K562 (cell line): ENCODE measurements around the gene SERPIND1. TPM values are rescaled to one million over a fixed set of nuclear protein-coding genes. Genes with fewer than 3 reads are reported as not detected.

ENCODE experiments used
- ATAC-seq: fragments of 200-7000 bp; cut with Tn5 transposase; 3 replicates; pipeline ENCODE4 v1.9.1; 2020; ENCODE audit warnings: moderate library complexity
- BruUV-seq: library from RNA; stranded (reverse); fragments of 400-500 nt; replicated peaks from 2 replicates; lab custom pipeline; 2021; lab: Mats Ljungman, UMichigan
- CTCF ChIA-PET: fragments of 300-600 bp; formaldehyde crosslinking; extraction: SDS; loops from one replicate; lab custom pipeline; 2021; ENCODE audit warnings: low intra/inter-chr PET ratio; lab: Yijun Ruan, JAX
- POLR2A ChIA-PET: fragments of 300-600, 350-650 bp; sonication (Branson Sonifier 250); formaldehyde crosslinking; extraction: SDS; loops from one replicate; lab custom pipeline; 2021; ENCODE audit warnings: antibody characterized with exemption, inconsistent platforms; lab: Yijun Ruan, JAX
- DNase-seq, 4 experiments: peaks; one replicate each; pipeline versions ENCODE4 v3.0.0 to v3.0.0-alpha.2; 2011 to 2018; ENCODE audit warnings: low spot score in 3 of 4, mixed read lengths in 3 of 4; ENCODE audit errors: extremely low read depth in 1 of 4
- FAIRE-seq: peaks from 2 replicates; lab custom pipeline; 2011; peaks lifted over from hg19 to GRCh38; lab: Jason Lieb, UNC
- H2AFZ ChIP-seq: 2 replicates; pipeline ENCODE4 v1.6.0; 2011; ENCODE audit warnings: low read depth, low read length, control low read depth, inconsistent platforms
- H3K27ac ChIP-seq: fragments of 200-600 bp; 3 replicates; pipeline ENCODE4 v1.8.0; 2011; ENCODE audit warnings: low read depth, mild to moderate bottlenecking, control low read depth, inconsistent platforms, low read length, moderate library complexity, mixed read lengths; ENCODE audit errors: extremely low read depth
- H3K27me3 ChIP-seq, 2 experiments: fragments of 300-600 bp in 1 of 2; 2 replicates in 1 of 2; 3 replicates in 1 of 2; pipeline versions ENCODE4 v1.6.0 to v1.8.0; 2011; ENCODE audit warnings: inconsistent platforms in 2 of 2, low read length in 2 of 2, mild to moderate bottlenecking in 1 of 2, mixed read lengths in 1 of 2, moderate library complexity in 1 of 2; ENCODE audit not compliant: control insufficient read depth in 2 of 2, insufficient read depth in 2 of 2
- H3K36me3 ChIP-seq: fragments of 300-600 bp; 3 replicates; pipeline ENCODE4 v1.8.0; 2011; ENCODE audit warnings: mild to moderate bottlenecking, low read length, inconsistent platforms; ENCODE audit not compliant: control insufficient read depth, insufficient read depth
- H3K4me1 ChIP-seq, 2 experiments: fragments of 200-600 bp in 1 of 2; replicated peaks in 1 of 2; 2 replicates in 1 of 2; 3 replicates in 1 of 2; pipeline versions ENCODE4 v1.5.1 to v1.8.0; 2011; ENCODE audit warnings: inconsistent platforms in 2 of 2, low read length in 2 of 2, mild to moderate bottlenecking in 1 of 2, mixed read lengths in 1 of 2, moderate library complexity in 1 of 2; ENCODE audit not compliant: control insufficient read depth in 2 of 2, insufficient read depth in 2 of 2
- H3K4me2 ChIP-seq: 2 replicates; pipeline ENCODE4 v1.6.1; 2011; ENCODE audit warnings: low read length, control low read depth, inconsistent platforms, mixed read lengths; ENCODE audit not compliant: insufficient read depth
- H3K4me3 ChIP-seq: fragments of 200-600 bp; sonication (generic), shearing (Covaris generic); 2 replicates; pipeline ENCODE4 v1.5.1; 2016; ENCODE audit warnings: control low read depth, inconsistent platforms
- H3K79me2 ChIP-seq: fragments of 200-600 bp; 3 replicates; pipeline ENCODE4 v1.8.0; 2011; ENCODE audit warnings: low read length, inconsistent platforms; ENCODE audit not compliant: control insufficient read depth, insufficient read depth
- H3K9ac ChIP-seq, 2 experiments: 2 replicates each; pipeline versions ENCODE4 v1.6.0 to v1.6.1; 2011; ENCODE audit warnings: low read depth in 2 of 2, low read length in 2 of 2, control low read depth in 1 of 2, inconsistent platforms in 1 of 2, mild to moderate bottlenecking in 1 of 2, mixed read lengths in 1 of 2; ENCODE audit not compliant: insufficient read depth in 1 of 2
- H3K9me1 ChIP-seq: one replicate; pipeline ENCODE4 v1.6.0; 2011; ENCODE audit warnings: inconsistent platforms, mild to moderate bottlenecking, low read length, moderate library complexity; ENCODE audit not compliant: control insufficient read depth, insufficient read depth
- H3K9me3 ChIP-seq: replicated peaks from 2 replicates; pipeline ENCODE4 v1.5.1; 2011; ENCODE audit warnings: low read depth, low read length, inconsistent platforms; ENCODE audit not compliant: control insufficient read depth, insufficient read depth
- H4K20me1 ChIP-seq: replicated peaks from 2 replicates; pipeline ENCODE4 v1.6.1; 2011; ENCODE audit warnings: low read length, inconsistent platforms, mixed read lengths; ENCODE audit not compliant: control insufficient read depth, insufficient read depth
- BACH1 ChIP-seq: fragments of 200-800 bp; sonication (Bioruptor generic); IDR thresholded peaks from 2 replicates; pipeline ENCODE4 v1.6.1; 2016; ENCODE audit warnings: missing genetic modification characterization, missing compliant biosample characterization
- BRCA1 ChIP-seq, 2 experiments: fragments of 450-650 bp in 1 of 2; sonication (generic) in 1 of 2; formaldehyde crosslinking in 1 of 2; IDR thresholded peaks; 2 replicates each; pipeline versions ENCODE4 v1.5.0 to v1.6.1; 2017 to 2020; ENCODE audit warnings: mild to moderate bottlenecking in 1 of 2, missing genetic modification reagents in 1 of 2
- EP400 ChIP-seq: fragments of 450-650 bp; IDR thresholded peaks from 2 replicates; pipeline ENCODE4 v1.6.1; 2017; ENCODE audit warnings: antibody characterized with exemption, mild to moderate bottlenecking, moderate library complexity
- MAX ChIP-seq: sonication (generic); formaldehyde crosslinking; IDR thresholded peaks from 2 replicates; pipeline ENCODE4 v1.9.0; 2022; ENCODE audit warnings: mild to moderate bottlenecking, missing genetic modification reagents
- USF1 ChIP-seq: sonication (generic); formaldehyde crosslinking; IDR thresholded peaks from 2 replicates; pipeline ENCODE4 v1.9.0; 2022; ENCODE audit warnings: mild to moderate bottlenecking, missing genetic modification reagents
- ZC3H4 ChIP-seq: sonication (generic); formaldehyde crosslinking; IDR thresholded peaks from 2 replicates; pipeline ENCODE4 v1.9.0; 2021; ENCODE audit warnings: missing genetic modification reagents, borderline replicate concordance
- WGBS: fragments of 100-300 bp; shearing (Covaris generic); methylation state at CpG from one replicate; pipeline ENCODE4 v1.1.6; 2016; ENCODE audit warnings: low coverage, mixed read lengths; ENCODE audit not compliant: insufficient coverage; ENCODE audit errors: missing lambda C conversion rate; 5-methylcytosine and 5-hydroxymethylcytosine counted together
- in situ Hi-C: fragments of 300-500 bp; cut with MboI; formaldehyde crosslinking; loops from 4 replicates; pipeline ENCODE4 v1.15.0; 2018; ENCODE audit warnings: inconsistent platforms, mixed read lengths
- intact Hi-C: fragments of 100-400 bp; cut with micrococcal nuclease; formaldehyde crosslinking; loops from 2 replicates; pipeline ENCODE4 v1.14.2; 2022
- polyA plus RNA-seq, 8 experiments: library from polyadenylated mRNA; depleted of rRNA in 4 of 8; stranded (reverse) in 5 of 8; unstranded in 3 of 8; fragments of >200 nt; fragmentation: Nextera tagmentation in 2 of 8; fragmentation: Illumina TruSeq in 1 of 8; extraction: Ambion mirVana in 2 of 8; extraction: Trizol in 1 of 8; gene quantifications; 2 replicates each; pipeline versions ENCODE4 v1.2.1 to v1.2.3, GENCODE V29; 2011 to 2014; ENCODE audit warnings: inconsistent platforms in 1 of 8, missing spikeins in 1 of 8
- total RNA-seq, 7 experiments: library from RNA; depleted of rRNA in 6 of 7; stranded (reverse); fragments of >200 nt in 6 of 7; fragmentation: Illumina TruSeq in 2 of 7; extraction: Trizol in 2 of 7; gene quantifications; 2 replicates each; pipeline versions ENCODE4 v1.2.1 to v1.2.3, GENCODE V29; 2011 to 2021; ENCODE audit warnings: low replicate concordance in 1 of 7

SERPIND1 gene
- total and polyA plus RNA-seq, 9 of the 15 experiments (the other 6 are each of a cell fraction or from before 2014, with no cell fraction given), result 0.04 to 0.11 (median 0.09) TPM; not detected in 6

- H3K27me3 ChIP-seq, result no peaks in the 10 kb centered on the region
- ATAC-seq (no peak), FAIRE-seq (no peak), DNase-seq (no peak)
- H3K4me1 ChIP-seq, result peaks cover 4 to 14% of the 10 kb centered on the region in 2 experiments; a peak in 3 of 5 replicates
- in situ Hi-C loops (no loop called here), intact Hi-C loops (no loop called here)
- no peak overlapping the region for H3K9ac ChIP-seq
- H3K4me3 ChIP-seq, result no peak overlapping the region
- CTCF ChIA-PET, result no interaction called here
- no peak overlapping the region for H3K27ac ChIP-seq
- no peaks in the 10 kb centered on the region for H3K9me3 ChIP-seq
- H3K79me2 ChIP-seq, result no peaks in the 10 kb centered on the region
- 85% methylated on average over 10 of the region's 10 CpGs for WGBS
- H3K36me3 ChIP-seq, result peaks cover 51% of the 10 kb centered on the region; the same call in 2 of the 3 replicates
- POLR2A ChIA-PET, result interaction anchor here (0.6 to 2.4 kb wide), 10 partner anchors 8 to 918 kb away, joined by 3 to 11 read pairs (median 4); no protein-coding TSS in a partner anchor
- no TSS peak for BruUV-seq
- TF ChIP-seq MAX (CRISPR knock-in tag) (peak; percentile 42; the same call in 1 of the 2 replicates), BACH1 (no peak), EP400 (no peak), USF1 (0 out of 2 replicates have a peak, but pooled peaks have one; percentile 7), BRCA1 (IDR thresholded peaks at IDR 0.05) (no peak), BRCA1 (CRISPR knock-in tag; IDR thresholded peaks at IDR 0.05) (peak; percentile 67; the same call in 1 of the 2 replicates), ZC3H4 (CRISPR knock-in tag) (peak; percentile 67; the same call in 1 of the 2 replicates)
- peaks cover 17% of the 10 kb centered on the region for H4K20me1 ChIP-seq
- no peaks in the 10 kb centered on the region for H3K9me1 ChIP-seq
- H2AFZ ChIP-seq, result no peak overlapping the region
- H3K4me2 ChIP-seq, result no peak overlapping the region
Measured at GRCh38 chr22:20752873-20753272, 21.0 kb upstream of the SERPIND1 start.
